Measurements from ENCODE around the gene NCBP2L. TPM values are rescaled to one million over a fixed set of nuclear protein-coding genes. Genes with fewer than 3 reads are reported as not detected.
A peak's percentile ranks its signal among the peaks of the same experiment; 100 is the strongest.

The NCBP2L gene
- total RNA-seq, result not detected in 2 replicates

- no peak for DNase-seq (ENCODE audit: low read depth)
- peak within 1 kb of the TSS; percentile 63 for H3K4me3 ChIP-seq (ENCODE audit: low read depth, low read length)
- TF ChIP-seq CTCF (conservative IDR thresholded peaks at IDR 0.05; ENCODE audit: low read depth, low read length), result no peak
Measured at GRCh38 chrX:107777536-107777832, at the start of gene NCBP2L. NCBP2L (plus strand) TSS chrX:107777733; CDS start chrX:107794221, 16,488 bp downstream.

GRCh38 chrX:107728371-107729099, 49.0 kb upstream of the NCBP2L start:
- no peak for DNase-seq (ENCODE audit: low read depth)
- no peak for TF ChIP-seq CTCF (conservative IDR thresholded peaks at IDR 0.05; ENCODE audit: low read depth, low read length)
- H3K4me3 ChIP-seq (ENCODE audit: low read depth, low read length), result no peak overlapping the region

GRCh38 chrX:107729558-107730297, 47.8 kb upstream of the NCBP2L start:
- no peak for TF ChIP-seq CTCF (conservative IDR thresholded peaks at IDR 0.05; ENCODE audit: low read depth, low read length)
- H3K4me3 ChIP-seq (ENCODE audit: low read depth, low read length), result no peak overlapping the region
- no peak for DNase-seq (ENCODE audit: low read depth)

GRCh38 chrX:107730298-107730655, 47.3 kb upstream of the NCBP2L start:
- H3K4me3 ChIP-seq (ENCODE audit: low read depth, low read length), result no peak overlapping the region
- DNase-seq (ENCODE audit: low read depth), result no peak
- no peak for TF ChIP-seq CTCF (conservative IDR thresholded peaks at IDR 0.05; ENCODE audit: low read depth, low read length)

GRCh38 chrX:107730991-107731766, 46.4 kb upstream of the NCBP2L start:
- TF ChIP-seq CTCF (conservative IDR thresholded peaks at IDR 0.05; ENCODE audit: low read depth, low read length), result no peak
- no peak overlapping the region for H3K4me3 ChIP-seq (ENCODE audit: low read depth, low read length)
- no peak for DNase-seq (ENCODE audit: low read depth)

GRCh38 chrX:107731831-107732502, 45.6 kb upstream of the NCBP2L start:
- no peak overlapping the region for H3K4me3 ChIP-seq (ENCODE audit: low read depth, low read length)
- no peak for TF ChIP-seq CTCF (conservative IDR thresholded peaks at IDR 0.05; ENCODE audit: low read depth, low read length)
- peak; percentile 80 for DNase-seq (ENCODE audit: low read depth)
